Liver (tissue), 10 donors: ENCODE measurements around the gene LDLRAD4. TPM values are rescaled to one million over a fixed set of nuclear protein-coding genes. Genes with fewer than 3 reads are reported as not detected.

ENCODE experiments used
- DNase-seq: peaks from one replicate; pipeline ENCODE4 v3.0.0-alpha.2; 2017; ENCODE audit warnings: low spot score
- H3K27ac ChIP-seq, 2 donors: one replicate each; pipeline ENCODE4 v1.7.0; 2013; ENCODE audit warnings: inconsistent platforms in 2 of 2, low read length in 2 of 2, control low read depth in 1 of 2, low read depth in 1 of 2, mild to moderate bottlenecking in 1 of 2
- H3K27me3 ChIP-seq, 4 donors: one replicate each; pipeline versions ENCODE4 v1.6.1 to v1.7.0; 2013; ENCODE audit warnings: low read length in 3 of 4, inconsistent platforms in 1 of 4, mild to moderate bottlenecking in 1 of 4, moderate library complexity in 1 of 4; ENCODE audit not compliant: control insufficient read depth in 4 of 4, insufficient read depth in 4 of 4
- H3K36me3 ChIP-seq, 4 donors: one replicate each; pipeline versions ENCODE4 v1.6.1 to v1.7.0; 2013; ENCODE audit warnings: low read length in 3 of 4, mild to moderate bottlenecking in 3 of 4, low read depth in 1 of 4, moderate library complexity in 1 of 4; ENCODE audit not compliant: control insufficient read depth in 4 of 4, insufficient read depth in 3 of 4
- H3K4me1 ChIP-seq, 4 donors: one replicate each; pipeline versions ENCODE4 v1.6.1 to v1.7.0; 2013; ENCODE audit warnings: low read length in 3 of 4, mild to moderate bottlenecking in 3 of 4, moderate library complexity in 1 of 4; ENCODE audit not compliant: control insufficient read depth in 4 of 4, insufficient read depth in 4 of 4
- H3K4me3 ChIP-seq, 3 donors: one replicate each; pipeline versions ENCODE4 v1.6.1 to v1.7.0; 2013; ENCODE audit warnings: low read length in 3 of 3, control low read depth in 1 of 3, low read depth in 1 of 3, mild to moderate bottlenecking in 1 of 3
- H3K9ac ChIP-seq, 2 donors: one replicate each; pipeline ENCODE4 v1.7.0; 2013; ENCODE audit warnings: low read length in 2 of 2, mild to moderate bottlenecking in 2 of 2, moderate library complexity in 2 of 2, control low read depth in 1 of 2, low read depth in 1 of 2
- H3K9me3 ChIP-seq, 4 donors: one replicate each; pipeline versions ENCODE4 v1.6.1 to v1.7.0; 2013; ENCODE audit warnings: low read length in 3 of 4; ENCODE audit not compliant: control insufficient read depth in 4 of 4
- ATF3 ChIP-seq: IDR thresholded peaks from 2 replicates; pipeline ENCODE4 v1.6.1; 2016; ENCODE audit warnings: antibody characterized with exemption
- CTCF ChIP-seq: fragments of 150-350 bp; IDR thresholded peaks from 2 replicates; pipeline ENCODE4 v1.5.1; 2017; ENCODE audit warnings: improper control_type of control experiment, low read depth, low read length; ENCODE audit not compliant: missing input control
- EGR1 ChIP-seq, 2 donors: IDR thresholded peaks; 2 replicates each; pipeline ENCODE4 v1.6.1; 2016 to 2018; ENCODE audit warnings: antibody characterized with exemption in 2 of 2, low read depth in 2 of 2
- FOXA1 ChIP-seq: IDR thresholded peaks from 2 replicates; pipeline ENCODE4 v1.6.1; 2016; ENCODE audit warnings: antibody characterized with exemption
- FOXA2 ChIP-seq: IDR thresholded peaks from 2 replicates; pipeline ENCODE4 v1.6.1; 2016; ENCODE audit warnings: antibody characterized with exemption
- GABPA ChIP-seq, 2 donors: IDR thresholded peaks in 1 of 2; conservative IDR thresholded peaks in 1 of 2; 2 replicates each; pipeline ENCODE4 v1.6.1; 2016; ENCODE audit warnings: antibody characterized with exemption in 2 of 2, mild to moderate bottlenecking in 1 of 2, moderate library complexity in 1 of 2
- HNF4A ChIP-seq, 2 donors: conservative IDR thresholded peaks; 2 replicates each; pipeline ENCODE4 v1.6.1; 2016; ENCODE audit warnings: antibody characterized with exemption in 2 of 2, mild to moderate bottlenecking in 2 of 2
- HNF4G ChIP-seq: IDR thresholded peaks from 2 replicates; pipeline ENCODE4 v1.6.1; 2016; ENCODE audit warnings: antibody characterized with exemption
- RAD21 ChIP-seq, 2 donors: IDR thresholded peaks; 2 replicates each; pipeline ENCODE4 v1.6.1; 2016; ENCODE audit warnings: antibody characterized with exemption in 2 of 2, mild to moderate bottlenecking in 2 of 2
- SP1 ChIP-seq: IDR thresholded peaks from 2 replicates; pipeline ENCODE4 v1.6.1; 2018; ENCODE audit warnings: antibody characterized with exemption, mild to moderate bottlenecking
- TAF1 ChIP-seq: conservative IDR thresholded peaks from 2 replicates; pipeline ENCODE4 v1.6.1; 2016; ENCODE audit warnings: antibody characterized with exemption, mild to moderate bottlenecking
- ZBTB33 ChIP-seq: IDR thresholded peaks from 2 replicates; pipeline ENCODE4 v1.6.1; 2016; ENCODE audit warnings: antibody characterized with exemption
- WGBS: extraction: QIAGEN DNeasy Blood & Tissue Kit; methylation state at CpG from one replicate; pipeline ENCODE4 v1.1.7; 2013; 5-methylcytosine and 5-hydroxymethylcytosine counted together
- polyA plus RNA-seq, 2 donors: library from polyadenylated mRNA; stranded (reverse) in 1 of 2; unstranded in 1 of 2; fragments of 200-250 nt in 1 of 2; fragments of >200 nt in 1 of 2; fragmentation: Nextera tagmentation in 1 of 2; extraction: Ambion mirVana in 1 of 2; gene quantifications; one replicate each; pipeline versions ENCODE4 v1.2.1 to v1.2.3, GENCODE V29; 2013 to 2015
- small RNA-seq: library from RNA; depleted of rRNA; stranded (forward); fragments of <200 nt; gene quantifications from one replicate; pipeline ENCODE3, GENCODE V24; 2014
- total RNA-seq, 2 donors: library from RNA; depleted of rRNA; stranded (reverse); fragments of >200 nt; gene quantifications; one replicate each; pipeline ENCODE4 v1.2.3, GENCODE V29; 2014
- TF ChIP-seq, protein P1 (sequence below): IDR thresholded peaks from 2 replicates; pipeline ENCODE4 v1.6.1; 2016; ENCODE audit warnings: antibody characterized with exemption
- donor health status: healthy.
- donor health status: healthy.
- donor health status: healthy.
- donor health status: healthy.
- donor health status: healthy.

The LDLRAD4 gene
- total and polyA plus RNA-seq, 4 donors, result 4.8 to 41.7 (median 12.7) TPM

GRCh38 chr18:13700153-13700552 is 481.6 kb downstream of the LDLRAD4 start:
- WGBS, result 95% methylated on average over 1 of the region's 1 CpG

More at GRCh38 chr18:13700153-13700552, 481.6 kb downstream of the LDLRAD4 start:
- no peak for DNase-seq
- Histone ChIP-seq H3K27me3 (no peaks in the 10 kb centered on the region), H3K27ac (no peak overlapping the region), H3K9me3 (peaks cover 0 to 4% (median 0%) of the 10 kb centered on the region in 4 donors), H3K9ac (no peak overlapping the region), H3K36me3 (peaks cover 0 to 2% (median 0%) of the 10 kb centered on the region in 4 donors), H3K4me1 (no peaks in the 10 kb centered on the region), H3K4me3 (no peak overlapping the region)
- TF ChIP-seq, protein P1, sequence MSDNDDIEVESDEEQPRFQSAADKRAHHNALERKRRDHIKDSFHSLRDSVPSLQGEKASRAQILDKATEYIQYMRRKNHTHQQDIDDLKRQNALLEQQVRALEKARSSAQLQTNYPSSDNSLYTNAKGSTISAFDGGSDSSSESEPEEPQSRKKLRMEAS, result no peak
- TF ChIP-seq TAF1 (no peak), SP1 (no peak), GABPA (IDR thresholded peaks at IDR 0.05 in 1 of 2, conservative IDR thresholded peaks at IDR 0.05 in 1 of 2) (no peak), HNF4A (conservative IDR thresholded peaks at IDR 0.05) (no peak), RAD21 (IDR thresholded peaks at IDR 0.05) (no peak), FOXA2 (no peak), CTCF (no peak), HNF4G (no peak), ATF3 (no peak), FOXA1 (no peak), ZBTB33 (no peak), EGR1 (IDR thresholded peaks at IDR 0.05; ENCODE audit: low read depth in 2 of 2) (no peak)

Small RNA genes within 50 kb of the gene (small RNA-seq; reads per million reads assigned to genes)
- not detected for gene MIR4526
- not detected for gene MIR5190

Other genes with a start within 250 kb of the LDLRAD4 start
- 10 to 100 TPM; 14.8 to 32.4 TPM for gene CEP192, start 227.4 kb upstream of the LDLRAD4 start, total RNA-seq
- gene CEP192, start 227.4 kb upstream of the LDLRAD4 start, polyA plus RNA-seq, result 1 to 10 TPM; 2.5 to 7.1 TPM